SK-N-SH (cell line): Measurements from ENCODE around the gene ENTPD8.

ENCODE experiments used
- CHD2 ChIP-seq: fragments of 150-350 bp; IDR thresholded peaks from 2 replicates; pipeline ENCODE4 v1.6.1; 2018; ENCODE audit warnings: low read length; ENCODE audit not compliant: partially characterized antibody
- EP300 ChIP-seq, 2 experiments: IDR thresholded peaks; 2 replicates each; pipeline versions ENCODE4 v1.4.0 to v1.6.1; 2012; ENCODE audit warnings: borderline replicate concordance in 1 of 2, low read depth in 1 of 2, low read length in 1 of 2
- MXI1 ChIP-seq: IDR thresholded peaks from 2 replicates; pipeline ENCODE4 v1.6.1; 2012; ENCODE audit warnings: mild to moderate bottlenecking, low read depth, low read length, improper control_type of control experiment
- NFIC ChIP-seq: IDR thresholded peaks from 2 replicates; pipeline ENCODE4 v1.4.0; 2012; ENCODE audit warnings: borderline replicate concordance
- POLR2AphosphoS5 ChIP-seq: IDR thresholded peaks from 2 replicates; pipeline ENCODE4 v1.6.1; 2012; ENCODE audit warnings: low read depth, low read length
- RCOR1 ChIP-seq: fragments of 150-350 bp; IDR thresholded peaks from 2 replicates; pipeline ENCODE4 v1.6.1; 2017; ENCODE audit warnings: antibody characterized with exemption, low read length
- SMC3 ChIP-seq: IDR thresholded peaks from 2 replicates; pipeline ENCODE4 v1.6.1; 2012; ENCODE audit warnings: low read depth, low read length, improper control_type of control experiment
- YY1 ChIP-seq: IDR thresholded peaks from 2 replicates; pipeline ENCODE4 v1.4.0; 2012; ENCODE audit warnings: low read depth, mild to moderate bottlenecking
- TF ChIP-seq, protein P1 (sequence below): fragments of 200-600 bp; sonication (generic); IDR thresholded peaks from 2 replicates; pipeline ENCODE4 v1.6.1; 2017; ENCODE audit warnings: antibody characterized with exemption, mild to moderate bottlenecking, moderate library complexity
- TF ChIP-seq, protein P2 (sequence below): fragments of 150-350 bp; IDR thresholded peaks from 2 replicates; pipeline ENCODE4 v1.6.1; 2016; ENCODE audit warnings: mild to moderate bottlenecking, low read depth, low read length
- TF ChIP-seq, protein P3 (sequence below): IDR thresholded peaks from 2 replicates; pipeline ENCODE4 v1.6.1; 2012; ENCODE audit warnings: mild to moderate bottlenecking, low read depth, low read length, moderate library complexity
- TF ChIP-seq, protein P4 (sequence below): fragments of 150-350 bp; IDR thresholded peaks from 2 replicates; pipeline ENCODE4 v1.6.1; 2017; ENCODE audit warnings: antibody characterized with exemption, low read length, low read depth, borderline replicate concordance
- TF ChIP-seq, protein P5 (sequence below): IDR thresholded peaks from 2 replicates; pipeline ENCODE4 v1.4.0; 2012; ENCODE audit warnings: low read depth
- TF ChIP-seq, protein P6 (sequence below): IDR thresholded peaks from 2 replicates; pipeline ENCODE4 v1.4.0; 2012; ENCODE audit warnings: low read depth, borderline replicate concordance

DNA sequence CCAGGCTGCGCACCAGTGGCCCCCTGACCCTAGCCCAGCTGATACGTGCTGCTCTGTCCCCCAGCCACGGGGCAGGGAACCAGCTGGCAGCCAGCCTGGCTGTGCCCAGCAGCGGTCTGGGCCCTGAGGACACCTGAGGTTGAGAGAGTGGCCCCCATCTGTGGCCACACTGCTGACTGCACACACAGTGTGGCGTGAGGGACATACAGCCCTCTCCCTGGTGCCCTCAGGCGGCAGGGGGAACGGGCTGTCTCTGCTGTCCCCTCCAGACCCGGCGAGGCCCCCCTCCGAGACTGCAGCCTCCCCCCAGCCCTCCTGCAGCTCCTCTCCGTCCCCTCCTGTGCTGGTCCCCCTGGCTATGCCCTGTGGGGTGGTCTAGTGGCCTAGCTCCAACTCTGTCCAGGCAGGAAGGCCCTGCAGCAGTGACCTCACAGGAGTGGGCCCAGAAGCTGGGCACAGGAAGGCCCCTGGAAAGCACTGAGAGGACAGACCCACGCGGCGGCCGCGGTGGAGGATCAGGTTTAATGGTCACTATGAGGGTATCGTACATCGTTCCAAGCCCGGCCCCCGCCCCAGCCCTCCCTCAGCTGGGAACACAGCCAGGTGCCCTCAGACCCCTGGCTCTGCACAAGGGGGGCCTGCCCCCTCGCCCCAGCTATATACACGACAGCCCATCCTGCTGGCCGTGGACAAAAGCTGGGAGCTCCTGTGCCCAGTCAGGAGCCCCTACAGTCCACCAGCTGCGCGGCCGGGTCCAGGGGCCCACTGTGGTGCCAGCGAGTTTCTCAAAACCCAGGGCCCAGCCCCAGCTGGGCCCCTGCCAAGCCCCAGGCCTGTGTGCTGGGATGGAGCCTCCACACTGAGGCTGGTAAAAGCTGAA lies 6.8 kb upstream of the ENTPD8 start:
- TF ChIP-seq POLR2AphosphoS5 (no peak), RCOR1 (no peak), SMC3 (no peak), MXI1 (no peak), CHD2 (no peak), NFIC (no peak), YY1 (no peak), EP300 (IDR thresholded peaks at IDR 0.05; ENCODE audit: borderline replicate concordance in 1 of 2, low read depth in 1 of 2, low read length in 1 of 2) (no peak)
- TF ChIP-seq, protein P1, sequence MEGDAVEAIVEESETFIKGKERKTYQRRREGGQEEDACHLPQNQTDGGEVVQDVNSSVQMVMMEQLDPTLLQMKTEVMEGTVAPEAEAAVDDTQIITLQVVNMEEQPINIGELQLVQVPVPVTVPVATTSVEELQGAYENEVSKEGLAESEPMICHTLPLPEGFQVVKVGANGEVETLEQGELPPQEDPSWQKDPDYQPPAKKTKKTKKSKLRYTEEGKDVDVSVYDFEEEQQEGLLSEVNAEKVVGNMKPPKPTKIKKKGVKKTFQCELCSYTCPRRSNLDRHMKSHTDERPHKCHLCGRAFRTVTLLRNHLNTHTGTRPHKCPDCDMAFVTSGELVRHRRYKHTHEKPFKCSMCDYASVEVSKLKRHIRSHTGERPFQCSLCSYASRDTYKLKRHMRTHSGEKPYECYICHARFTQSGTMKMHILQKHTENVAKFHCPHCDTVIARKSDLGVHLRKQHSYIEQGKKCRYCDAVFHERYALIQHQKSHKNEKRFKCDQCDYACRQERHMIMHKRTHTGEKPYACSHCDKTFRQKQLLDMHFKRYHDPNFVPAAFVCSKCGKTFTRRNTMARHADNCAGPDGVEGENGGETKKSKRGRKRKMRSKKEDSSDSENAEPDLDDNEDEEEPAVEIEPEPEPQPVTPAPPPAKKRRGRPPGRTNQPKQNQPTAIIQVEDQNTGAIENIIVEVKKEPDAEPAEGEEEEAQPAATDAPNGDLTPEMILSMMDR, result no peak
- TF ChIP-seq, protein P2, sequence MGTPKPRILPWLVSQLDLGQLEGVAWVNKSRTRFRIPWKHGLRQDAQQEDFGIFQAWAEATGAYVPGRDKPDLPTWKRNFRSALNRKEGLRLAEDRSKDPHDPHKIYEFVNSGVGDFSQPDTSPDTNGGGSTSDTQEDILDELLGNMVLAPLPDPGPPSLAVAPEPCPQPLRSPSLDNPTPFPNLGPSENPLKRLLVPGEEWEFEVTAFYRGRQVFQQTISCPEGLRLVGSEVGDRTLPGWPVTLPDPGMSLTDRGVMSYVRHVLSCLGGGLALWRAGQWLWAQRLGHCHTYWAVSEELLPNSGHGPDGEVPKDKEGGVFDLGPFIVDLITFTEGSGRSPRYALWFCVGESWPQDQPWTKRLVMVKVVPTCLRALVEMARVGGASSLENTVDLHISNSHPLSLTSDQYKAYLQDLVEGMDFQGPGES, result no peak
- TF ChIP-seq, protein P3, sequence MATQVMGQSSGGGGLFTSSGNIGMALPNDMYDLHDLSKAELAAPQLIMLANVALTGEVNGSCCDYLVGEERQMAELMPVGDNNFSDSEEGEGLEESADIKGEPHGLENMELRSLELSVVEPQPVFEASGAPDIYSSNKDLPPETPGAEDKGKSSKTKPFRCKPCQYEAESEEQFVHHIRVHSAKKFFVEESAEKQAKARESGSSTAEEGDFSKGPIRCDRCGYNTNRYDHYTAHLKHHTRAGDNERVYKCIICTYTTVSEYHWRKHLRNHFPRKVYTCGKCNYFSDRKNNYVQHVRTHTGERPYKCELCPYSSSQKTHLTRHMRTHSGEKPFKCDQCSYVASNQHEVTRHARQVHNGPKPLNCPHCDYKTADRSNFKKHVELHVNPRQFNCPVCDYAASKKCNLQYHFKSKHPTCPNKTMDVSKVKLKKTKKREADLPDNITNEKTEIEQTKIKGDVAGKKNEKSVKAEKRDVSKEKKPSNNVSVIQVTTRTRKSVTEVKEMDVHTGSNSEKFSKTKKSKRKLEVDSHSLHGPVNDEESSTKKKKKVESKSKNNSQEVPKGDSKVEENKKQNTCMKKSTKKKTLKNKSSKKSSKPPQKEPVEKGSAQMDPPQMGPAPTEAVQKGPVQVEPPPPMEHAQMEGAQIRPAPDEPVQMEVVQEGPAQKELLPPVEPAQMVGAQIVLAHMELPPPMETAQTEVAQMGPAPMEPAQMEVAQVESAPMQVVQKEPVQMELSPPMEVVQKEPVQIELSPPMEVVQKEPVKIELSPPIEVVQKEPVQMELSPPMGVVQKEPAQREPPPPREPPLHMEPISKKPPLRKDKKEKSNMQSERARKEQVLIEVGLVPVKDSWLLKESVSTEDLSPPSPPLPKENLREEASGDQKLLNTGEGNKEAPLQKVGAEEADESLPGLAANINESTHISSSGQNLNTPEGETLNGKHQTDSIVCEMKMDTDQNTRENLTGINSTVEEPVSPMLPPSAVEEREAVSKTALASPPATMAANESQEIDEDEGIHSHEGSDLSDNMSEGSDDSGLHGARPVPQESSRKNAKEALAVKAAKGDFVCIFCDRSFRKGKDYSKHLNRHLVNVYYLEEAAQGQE, result no peak
- TF ChIP-seq, protein P4, sequence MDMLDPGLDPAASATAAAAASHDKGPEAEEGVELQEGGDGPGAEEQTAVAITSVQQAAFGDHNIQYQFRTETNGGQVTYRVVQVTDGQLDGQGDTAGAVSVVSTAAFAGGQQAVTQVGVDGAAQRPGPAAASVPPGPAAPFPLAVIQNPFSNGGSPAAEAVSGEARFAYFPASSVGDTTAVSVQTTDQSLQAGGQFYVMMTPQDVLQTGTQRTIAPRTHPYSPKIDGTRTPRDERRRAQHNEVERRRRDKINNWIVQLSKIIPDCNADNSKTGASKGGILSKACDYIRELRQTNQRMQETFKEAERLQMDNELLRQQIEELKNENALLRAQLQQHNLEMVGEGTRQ, result no peak
- TF ChIP-seq, protein P5, sequence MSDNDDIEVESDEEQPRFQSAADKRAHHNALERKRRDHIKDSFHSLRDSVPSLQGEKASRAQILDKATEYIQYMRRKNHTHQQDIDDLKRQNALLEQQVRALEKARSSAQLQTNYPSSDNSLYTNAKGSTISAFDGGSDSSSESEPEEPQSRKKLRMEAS, result no peak
- TF ChIP-seq, protein P6, sequence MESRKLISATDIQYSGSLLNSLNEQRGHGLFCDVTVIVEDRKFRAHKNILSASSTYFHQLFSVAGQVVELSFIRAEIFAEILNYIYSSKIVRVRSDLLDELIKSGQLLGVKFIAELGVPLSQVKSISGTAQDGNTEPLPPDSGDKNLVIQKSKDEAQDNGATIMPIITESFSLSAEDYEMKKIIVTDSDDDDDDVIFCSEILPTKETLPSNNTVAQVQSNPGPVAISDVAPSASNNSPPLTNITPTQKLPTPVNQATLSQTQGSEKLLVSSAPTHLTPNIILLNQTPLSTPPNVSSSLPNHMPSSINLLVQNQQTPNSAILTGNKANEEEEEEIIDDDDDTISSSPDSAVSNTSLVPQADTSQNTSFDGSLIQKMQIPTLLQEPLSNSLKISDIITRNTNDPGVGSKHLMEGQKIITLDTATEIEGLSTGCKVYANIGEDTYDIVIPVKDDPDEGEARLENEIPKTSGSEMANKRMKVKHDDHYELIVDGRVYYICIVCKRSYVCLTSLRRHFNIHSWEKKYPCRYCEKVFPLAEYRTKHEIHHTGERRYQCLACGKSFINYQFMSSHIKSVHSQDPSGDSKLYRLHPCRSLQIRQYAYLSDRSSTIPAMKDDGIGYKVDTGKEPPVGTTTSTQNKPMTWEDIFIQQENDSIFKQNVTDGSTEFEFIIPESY, result no peak
